Stomach (tissue), 9 donors: ENCODE data around the gene SRPK3. TPM values are rescaled to one million over a fixed set of nuclear protein-coding genes. Genes with fewer than 3 reads are reported as not detected.
"Not testable (repeated sequence)": the region's sequence is repeated elsewhere in the genome, so short reads cannot be mapped to it uniquely, and the experiment has no call there.

Experiments
- DNase-seq, 2 donors: peaks; one replicate each; pipeline versions ENCODE4 v3.0.0 to v3.0.0-alpha.2; 2013 to 2019
- H3K27ac ChIP-seq, 5 donors: fragments of 200-600 bp in 4 of 5; sonication (generic) in 4 of 5; one replicate each; pipeline ENCODE4 v1.5.1; 2013 to 2019; ENCODE audit warnings: mild to moderate bottlenecking in 1 of 5, moderate library complexity in 1 of 5
- H3K27me3 ChIP-seq, 3 donors: fragments of 200-600 bp; sonication (generic); one replicate each; pipeline ENCODE4 v1.5.1; 2017 to 2019; ENCODE audit warnings: mixed run types in 1 of 3
- H3K36me3 ChIP-seq, 4 donors: fragments of 200-600 bp; sonication (generic); 1 replicate in 3 of 4; 2 replicates in 1 of 4; pipeline ENCODE4 v1.5.1; 2016 to 2019
- H3K4me1 ChIP-seq, 4 donors: fragments of 200-600 bp; sonication (generic); one replicate each; pipeline ENCODE4 v1.5.1; 2016 to 2019
- H3K4me3 ChIP-seq, 4 donors: fragments of 200-600 bp; sonication (generic) in 3 of 4; one replicate each; pipeline ENCODE4 v1.5.1; 2016 to 2019; ENCODE audit warnings: mild to moderate bottlenecking in 1 of 4
- H3K9me3 ChIP-seq, 4 donors: fragments of 200-600 bp; sonication (generic); one replicate each; pipeline ENCODE4 v1.5.1; 2016 to 2019
- EP300 ChIP-seq: sonication (generic); formaldehyde crosslinking; IDR thresholded peaks from one replicate; pipeline ENCODE4 v1.6.1; 2017; ENCODE audit warnings: antibody characterized with exemption
- POLR2A ChIP-seq, 4 donors: fragments of 450-650 bp; IDR thresholded peaks; one replicate each; pipeline ENCODE4 v1.6.1; 2016; ENCODE audit warnings: antibody characterized with exemption in 4 of 4, control low read depth in 2 of 4, mild to moderate bottlenecking in 1 of 4, moderate library complexity in 1 of 4
- POLR2AphosphoS5 ChIP-seq, 3 donors: sonication (generic); formaldehyde crosslinking; IDR thresholded peaks; one replicate each; pipeline ENCODE4 v1.6.1; 2016; ENCODE audit warnings: antibody characterized with exemption in 3 of 3
- WGBS, 5 donors: extraction: QIAGEN DNeasy Blood & Tissue Kit in 3 of 5; methylation state at CpG; one replicate each; pipeline versions ENCODE4 v1.1.5 to v1.1.7; 2013 to 2018; 5-methylcytosine and 5-hydroxymethylcytosine counted together
- intact Hi-C: fragments of 100-400 bp; cut with DNase I; formaldehyde crosslinking; loops from one replicate; pipeline ENCODE4 v1.15.1; 2023; ENCODE audit warnings: low total_unique reads
- polyA plus RNA-seq, 3 donors: library from polyadenylated mRNA; stranded (reverse); fragments of 200-250 nt; gene quantifications; one replicate each; pipeline ENCODE4 v1.2.3, GENCODE V29; 2013
- total RNA-seq, 5 donors: library from RNA; depleted of rRNA; stranded (reverse); fragments of >200 nt; gene quantifications; one replicate each; pipeline versions ENCODE4 v1.1.0 to v1.2.3, GENCODE V29; 2014 to 2016
- TF ChIP-seq, protein P1 (sequence below), 7 experiments: fragments of 450-650 bp in 4 of 7; fragments of 200-600 bp in 3 of 7; sonication (generic) in 3 of 7; IDR thresholded peaks; one replicate each; pipeline ENCODE4 v1.5.1; 2016 to 2019; ENCODE audit warnings: antibody characterized with exemption in 7 of 7, control low read depth in 2 of 7, mild to moderate bottlenecking in 1 of 7
- donor health status: healthy with polysubstance abuse.
- donor health status: Bipolar disorder and iron deficiency.
- donor health status: healthy.

Gene SRPK3
- total and polyA plus RNA-seq, 8 donors = 0.35 to 3.6 (median 1.3) TPM; not detected in 2

DNA sequence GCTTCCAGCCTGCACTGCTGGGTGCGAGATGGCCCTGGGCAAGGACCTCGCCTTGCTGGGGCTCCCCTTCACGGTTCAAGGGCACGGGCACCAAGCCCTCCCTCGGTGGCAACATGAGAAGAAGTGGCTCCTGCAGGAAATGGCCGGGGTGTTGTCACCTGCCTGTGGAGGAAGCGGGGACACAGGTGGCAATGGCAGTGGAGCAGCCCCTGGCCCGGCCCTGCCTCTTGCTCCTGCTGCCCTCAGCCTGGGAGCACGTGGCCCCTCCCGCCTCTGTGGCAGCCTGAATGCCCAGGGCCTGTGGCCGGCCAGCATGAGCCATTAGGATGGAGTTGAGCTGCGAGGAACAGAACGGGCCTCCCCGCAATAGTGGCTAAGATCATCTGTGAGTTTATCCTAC is 39.4 kb upstream of the SRPK3 start:
- no peaks in the 10 kb centered on the region for H3K9me3 ChIP-seq
- peaks cover 0 to 40% (median 26%) of the 10 kb centered on the region in 4 donors for H3K36me3 ChIP-seq
- peaks cover 4 to 15% (median 9%) of the 10 kb centered on the region in 4 donors for H3K4me1 ChIP-seq
- intact Hi-C loops = no loop called here
- no peak overlapping the region for H3K4me3 ChIP-seq
- no peaks in the 10 kb centered on the region for H3K27me3 ChIP-seq
- TF ChIP-seq, protein P1, sequence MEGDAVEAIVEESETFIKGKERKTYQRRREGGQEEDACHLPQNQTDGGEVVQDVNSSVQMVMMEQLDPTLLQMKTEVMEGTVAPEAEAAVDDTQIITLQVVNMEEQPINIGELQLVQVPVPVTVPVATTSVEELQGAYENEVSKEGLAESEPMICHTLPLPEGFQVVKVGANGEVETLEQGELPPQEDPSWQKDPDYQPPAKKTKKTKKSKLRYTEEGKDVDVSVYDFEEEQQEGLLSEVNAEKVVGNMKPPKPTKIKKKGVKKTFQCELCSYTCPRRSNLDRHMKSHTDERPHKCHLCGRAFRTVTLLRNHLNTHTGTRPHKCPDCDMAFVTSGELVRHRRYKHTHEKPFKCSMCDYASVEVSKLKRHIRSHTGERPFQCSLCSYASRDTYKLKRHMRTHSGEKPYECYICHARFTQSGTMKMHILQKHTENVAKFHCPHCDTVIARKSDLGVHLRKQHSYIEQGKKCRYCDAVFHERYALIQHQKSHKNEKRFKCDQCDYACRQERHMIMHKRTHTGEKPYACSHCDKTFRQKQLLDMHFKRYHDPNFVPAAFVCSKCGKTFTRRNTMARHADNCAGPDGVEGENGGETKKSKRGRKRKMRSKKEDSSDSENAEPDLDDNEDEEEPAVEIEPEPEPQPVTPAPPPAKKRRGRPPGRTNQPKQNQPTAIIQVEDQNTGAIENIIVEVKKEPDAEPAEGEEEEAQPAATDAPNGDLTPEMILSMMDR (IDR thresholded peaks at IDR 0.05) = no peak
- TF ChIP-seq POLR2A (IDR thresholded peaks at IDR 0.05) (no peak), POLR2AphosphoS5 (IDR thresholded peaks at IDR 0.05) (no peak), EP300 (no peak)
- DNase-seq = no peak
- H3K27ac ChIP-seq = no peak overlapping the region
- 73 to 92% (median 88%) methylated on average over 2 to 14 of the region's 14 CpGs for WGBS, 5 donors

DNA sequence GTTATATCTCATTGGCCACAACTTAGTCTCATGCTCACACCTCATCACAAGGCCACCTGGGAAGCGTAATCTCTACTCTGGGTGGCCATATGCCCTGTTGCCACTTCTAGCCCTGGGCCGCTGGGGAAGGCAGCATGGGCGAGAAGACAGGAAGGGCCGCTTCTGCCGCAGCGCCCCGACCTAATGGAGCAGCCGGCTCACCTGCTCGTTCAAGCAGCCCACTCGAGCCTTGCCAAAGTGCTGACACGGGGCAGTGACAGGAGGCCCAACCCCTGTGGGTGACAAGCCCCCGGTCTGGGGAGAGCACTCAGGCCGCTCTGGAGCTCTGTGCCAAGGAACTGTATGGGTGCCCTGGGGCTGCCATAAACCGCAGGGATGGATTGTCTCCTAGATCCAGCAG is 38.7 kb upstream of the SRPK3 start:
- DNase-seq, intact Hi-C loops, H3K27me3 ChIP-seq, H3K9me3 ChIP-seq, H3K4me3 ChIP-seq, H3K27ac ChIP-seq: not testable (repeated sequence)
- H3K4me1 ChIP-seq = peaks cover 4 to 15% (median 9%) of the 10 kb centered on the region in 4 donors
- WGBS, 5 donors = 88 to 100% (median 97%) methylated on average over 1 to 14 of the region's 14 CpGs
- H3K36me3 ChIP-seq = peaks cover 0 to 33% (median 20%) of the 10 kb centered on the region in 4 donors

DNA sequence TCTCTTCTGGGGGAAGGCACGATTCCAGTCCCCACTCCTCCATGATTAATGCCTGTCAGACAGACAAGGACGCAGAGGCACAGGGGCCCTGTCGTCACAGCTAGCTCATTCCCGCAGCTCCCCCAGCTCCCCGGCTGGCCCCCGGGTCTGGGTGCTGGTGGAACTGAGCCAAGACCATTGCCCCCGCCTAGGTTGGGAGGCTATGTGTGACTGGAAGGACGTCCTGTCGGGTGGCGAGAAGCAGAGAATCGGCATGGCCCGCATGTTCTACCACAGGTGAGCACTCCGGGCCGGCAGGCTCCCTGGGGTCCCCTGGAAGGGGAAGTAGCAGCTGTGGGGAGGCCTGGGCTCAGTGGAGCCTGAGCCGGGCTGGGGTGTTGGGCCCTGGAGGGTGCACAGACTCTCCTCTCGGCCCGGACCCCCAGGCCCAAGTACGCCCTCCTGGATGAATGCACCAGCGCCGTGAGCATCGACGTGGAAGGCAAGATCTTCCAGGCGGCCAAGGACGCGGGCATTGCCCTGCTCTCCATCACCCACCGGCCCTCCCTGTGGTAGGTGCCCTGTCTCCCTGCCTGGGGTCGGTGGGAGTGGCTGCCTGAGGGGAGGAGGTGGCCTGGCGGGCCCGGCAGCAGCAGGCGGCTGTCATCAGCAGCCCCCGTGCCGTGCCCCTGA is 37.9 kb upstream of the SRPK3 start:
- H3K27me3 ChIP-seq, intact Hi-C loops, H3K9me3 ChIP-seq, DNase-seq: not testable (repeated sequence)
- Histone ChIP-seq H3K4me1 (peaks cover 4 to 15% (median 9%) of the 10 kb centered on the region in 4 donors), H3K4me3 (peak overlapping the region in 1 of 4 donors; percentile 7), H3K36me3 (peaks cover 0 to 27% (median 14%) of the 10 kb centered on the region in 4 donors), H3K27ac (peak overlapping the region in 3 of 5 donors; percentile 38 to 53 (median 52))
- 64 to 83% (median 71%) methylated on average over 15 to 32 of the region's 32 CpGs; no CpG with 5 or more reads in 1 of the 5 donors for WGBS, 5 donors

DNA sequence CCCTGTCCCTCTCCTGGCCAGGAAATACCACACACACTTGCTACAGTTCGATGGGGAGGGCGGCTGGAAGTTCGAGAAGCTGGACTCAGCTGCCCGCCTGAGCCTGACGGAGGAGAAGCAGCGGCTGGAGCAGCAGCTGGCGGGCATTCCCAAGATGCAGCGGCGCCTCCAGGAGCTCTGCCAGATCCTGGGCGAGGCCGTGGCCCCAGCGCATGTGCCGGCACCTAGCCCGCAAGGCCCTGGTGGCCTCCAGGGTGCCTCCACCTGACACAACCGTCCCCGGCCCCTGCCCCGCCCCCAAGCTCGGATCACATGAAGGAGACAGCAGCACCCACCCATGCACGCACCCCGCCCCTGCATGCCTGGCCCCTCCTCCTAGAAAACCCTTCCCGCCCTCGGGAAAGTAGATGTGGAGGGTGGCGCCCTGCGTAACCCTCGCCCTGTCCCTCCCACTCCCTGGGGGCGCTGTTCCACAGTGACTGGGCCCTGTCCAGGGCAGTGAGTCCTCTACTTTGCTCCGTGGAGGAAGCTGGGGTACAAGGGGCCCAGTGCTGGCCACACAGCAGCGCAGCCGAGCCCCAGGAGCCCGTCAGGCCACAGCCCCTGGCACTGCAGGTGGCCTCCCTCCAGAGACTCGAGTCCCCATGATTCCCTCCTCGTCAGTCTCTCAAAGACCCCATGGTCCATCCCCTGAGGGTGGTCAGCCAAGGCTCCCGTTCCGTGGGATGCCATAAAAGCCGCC is 37.2 kb upstream of the SRPK3 start:
- WGBS, 5 donors = 24 to 51% (median 41%) methylated on average over 7 to 34 of the region's 35 CpGs; no CpG with 5 or more reads in 1 of the 5 donors
- H3K9me3 ChIP-seq, intact Hi-C loops, H3K27me3 ChIP-seq: not testable (repeated sequence)
- peak in 1 of 3 donors; percentile 3 for TF ChIP-seq POLR2AphosphoS5 (IDR thresholded peaks at IDR 0.05)
- peak; percentile 77 to 82 for DNase-seq
- peaks cover 0 to 27% (median 12%) of the 10 kb centered on the region in 4 donors for H3K36me3 ChIP-seq
- peak overlapping the region in 3 of 4 donors; percentile 13 to 27 (median 18) for H3K4me3 ChIP-seq
- H3K4me1 ChIP-seq = peaks cover 4 to 15% (median 9%) of the 10 kb centered on the region in 4 donors
- peak overlapping the region; percentile 1 to 73 (median 52) for H3K27ac ChIP-seq

DNA sequence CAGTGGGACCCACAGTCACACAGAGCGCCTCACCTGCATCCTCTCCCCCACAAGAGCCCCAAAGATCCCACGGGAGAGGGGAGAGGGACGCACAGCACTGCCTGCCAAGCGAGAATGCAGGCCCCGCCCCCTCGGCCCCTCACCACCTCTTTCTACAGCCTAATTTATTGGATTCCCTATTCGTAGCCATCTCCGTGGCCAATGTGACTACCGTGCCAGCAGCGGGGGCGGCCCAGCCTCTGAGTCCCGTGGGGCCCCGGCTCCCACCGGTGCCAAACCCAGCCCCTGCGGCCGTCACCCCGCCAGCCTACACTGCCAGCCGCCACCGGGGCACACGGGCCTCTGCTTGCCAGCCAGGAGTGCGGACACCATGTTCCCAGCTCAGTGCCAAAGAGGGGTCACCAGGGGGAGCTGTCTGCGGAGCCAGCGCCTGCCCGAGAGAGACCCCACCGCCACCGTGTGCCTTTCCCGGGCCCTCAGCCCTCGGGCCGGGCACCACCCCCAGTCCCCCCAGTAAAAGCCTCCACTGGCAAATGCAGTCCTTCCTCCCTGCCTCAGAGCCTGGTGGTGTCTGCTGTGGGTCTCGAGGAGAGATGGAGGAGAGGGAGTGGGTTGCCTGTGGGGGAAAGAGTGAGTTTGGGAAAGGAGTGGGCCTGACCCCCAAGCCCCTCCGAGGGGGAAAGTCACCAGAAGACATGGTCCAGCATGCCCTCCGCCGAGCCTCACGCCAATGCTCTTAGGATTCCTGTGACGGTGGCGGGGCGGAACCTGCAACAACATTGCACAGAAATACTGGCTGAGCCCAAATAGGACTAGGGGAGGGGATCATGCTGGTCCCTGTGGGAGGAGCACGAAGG is 36.4 kb upstream of the SRPK3 start:
- Histone ChIP-seq H3K4me1 (peaks cover 4 to 15% (median 9%) of the 10 kb centered on the region in 4 donors), H3K27me3 (no peaks in the 10 kb centered on the region), H3K36me3 (peaks cover 0 to 19% (median 10%) of the 10 kb centered on the region in 4 donors), H3K9me3 (no peaks in the 10 kb centered on the region), H3K4me3 (peak overlapping the region in 3 of 4 donors; percentile 13 to 27 (median 18)), H3K27ac (peak overlapping the region; percentile 1 to 73 (median 52))
- intact Hi-C loops = no loop called here
- 10 to 46% (median 19%) methylated on average over 23 to 38 of the region's 38 CpGs for WGBS, 5 donors
- DNase-seq = peak in 1 of 2 donors; percentile 48
- TF ChIP-seq, protein P1 (IDR thresholded peaks at IDR 0.05) = no peak
- TF ChIP-seq EP300 = no peak
- no peak for TF ChIP-seq POLR2AphosphoS5 (IDR thresholded peaks at IDR 0.05)

DNA sequence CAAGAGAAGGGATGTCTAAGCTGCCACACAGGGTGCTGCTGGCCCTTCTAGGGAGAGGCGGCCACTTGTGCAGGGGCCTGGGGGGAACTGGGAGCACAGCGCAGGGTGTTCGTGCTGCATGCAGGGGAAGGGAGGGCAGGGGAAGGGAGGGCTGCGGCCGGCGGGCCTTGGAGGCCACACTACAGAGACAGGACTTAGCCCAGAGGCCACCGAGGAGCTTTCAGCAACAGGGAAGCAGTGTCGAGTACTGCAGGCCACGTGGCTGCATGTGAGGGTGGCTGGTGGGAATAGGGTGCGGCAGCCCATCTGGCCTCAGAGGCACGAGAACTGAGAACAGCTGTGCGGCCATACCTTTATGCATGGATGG is 35.8 kb upstream of the SRPK3 start:
- DNase-seq, intact Hi-C loops, H3K27me3 ChIP-seq, H3K4me3 ChIP-seq, H3K27ac ChIP-seq, H3K9me3 ChIP-seq: not testable (repeated sequence)
- Histone ChIP-seq H3K36me3 (peaks cover 0 to 15% (median 8%) of the 10 kb centered on the region in 4 donors), H3K4me1 (peaks cover 4 to 15% (median 9%) of the 10 kb centered on the region in 4 donors)
- 37 to 88% (median 57%) methylated on average over 1 to 12 of the region's 12 CpGs for WGBS, 5 donors
